Endothelial cell of umbilical vein (primary cell): ENCODE results near the gene SIAE. TPM values are rescaled to one million over a fixed set of nuclear protein-coding genes. Genes with fewer than 3 reads are reported as not detected.

Experiments
- BruUV-seq: library from RNA; stranded (reverse); fragments of 400-500 nt; replicated peaks from 2 replicates; lab custom pipeline; 2021; lab: Mats Ljungman, UMichigan
- CTCF ChIA-PET: fragments of 300-600, 350-600 bp; sonication (Branson Sonifier 250); formaldehyde crosslinking; loops from one replicate; lab custom pipeline; 2021; ENCODE audit warnings: antibody characterized with exemption, inconsistent platforms; lab: Charles Lee
- POLR2A ChIA-PET: fragments of 300-600, 350-600 bp; sonication (Branson Sonifier 250); formaldehyde crosslinking; loops from one replicate; lab custom pipeline; 2021; ENCODE audit warnings: antibody characterized with exemption, inconsistent platforms; lab: Charles Lee
- DNase-seq: peaks from one replicate; pipeline ENCODE4 v3.0.0-alpha.2; 2011; ENCODE audit warnings: low read depth, low spot score
- FAIRE-seq: peaks from 2 replicates; lab custom pipeline; 2011; peaks lifted over from hg19 to GRCh38; lab: Jason Lieb, UNC
- H2AFZ ChIP-seq: 2 replicates; pipeline ENCODE4 v1.6.0; 2012; ENCODE audit warnings: low read depth, low read length, control low read depth, inconsistent platforms
- H3K27ac ChIP-seq: 2 replicates; pipeline ENCODE4 v1.5.1; 2011; ENCODE audit warnings: low read depth, mild to moderate bottlenecking, control low read depth, low read length, moderate library complexity; ENCODE audit not compliant: insufficient read depth
- H3K27me3 ChIP-seq, 2 experiments: 2 replicates each; pipeline versions ENCODE4 v1.6.0 to v1.6.1; 2011; ENCODE audit warnings: low read length in 2 of 2, mixed read lengths in 1 of 2; ENCODE audit not compliant: control insufficient read depth in 2 of 2, insufficient read depth in 2 of 2
- H3K36me3 ChIP-seq, 2 experiments: 2 replicates in 1 of 2; 3 replicates in 1 of 2; pipeline ENCODE4 v1.5.1; 2011; ENCODE audit warnings: low read length in 2 of 2, mild to moderate bottlenecking in 1 of 2, moderate library complexity in 1 of 2; ENCODE audit not compliant: control insufficient read depth in 2 of 2, insufficient read depth in 2 of 2; ENCODE audit errors: extremely low read depth in 1 of 2
- H3K4me1 ChIP-seq: 3 replicates; pipeline ENCODE4 v1.5.1; 2011; ENCODE audit warnings: mild to moderate bottlenecking, low read length; ENCODE audit not compliant: control insufficient read depth, insufficient read depth; ENCODE audit errors: extremely low read depth
- H3K4me2 ChIP-seq: 2 replicates; pipeline ENCODE4 v1.6.1; 2011; ENCODE audit warnings: low read length, control low read depth, mixed read lengths; ENCODE audit not compliant: insufficient read depth
- H3K4me3 ChIP-seq, 3 experiments: fragments of 200-600 bp in 1 of 3; sonication (generic), shearing (Covaris generic) in 1 of 3; replicated peaks in 1 of 3; 2 replicates each; pipeline ENCODE4 v1.5.1; 2011 to 2016; ENCODE audit warnings: control low read depth in 3 of 3, low read length in 3 of 3, mild to moderate bottlenecking in 2 of 3, inconsistent platforms in 1 of 3, low read depth in 1 of 3, moderate library complexity in 1 of 3; ENCODE audit not compliant: insufficient read depth in 1 of 3
- H3K79me2 ChIP-seq: 2 replicates; pipeline ENCODE4 v1.6.0; 2012; ENCODE audit warnings: low read length, inconsistent platforms; ENCODE audit not compliant: control insufficient read depth, insufficient read depth
- H3K9ac ChIP-seq: replicated peaks from 2 replicates; pipeline ENCODE3; 2011; ENCODE audit warnings: low read length, control low read depth; ENCODE audit not compliant: insufficient read depth; ENCODE audit errors: extremely low read depth
- H3K9me1 ChIP-seq: replicated peaks from 3 replicates; pipeline ENCODE4 v1.6.0; 2011; ENCODE audit warnings: mild to moderate bottlenecking, low read length; ENCODE audit not compliant: control insufficient read depth, insufficient read depth; ENCODE audit errors: extremely low read depth
- H3K9me3 ChIP-seq: replicated peaks from 2 replicates; pipeline ENCODE4 v1.5.1; 2012; ENCODE audit warnings: low read length, inconsistent platforms; ENCODE audit not compliant: control insufficient read depth, insufficient read depth
- H4K20me1 ChIP-seq: replicated peaks from 2 replicates; pipeline ENCODE3; 2011; ENCODE audit warnings: mild to moderate bottlenecking, low read length; ENCODE audit not compliant: control insufficient read depth, insufficient read depth; ENCODE audit errors: extremely low read depth
- EZH2 ChIP-seq: IDR thresholded peaks from 2 replicates; pipeline ENCODE4 v1.6.1; 2012; ENCODE audit warnings: borderline replicate concordance, low read depth, mild to moderate bottlenecking, moderate library complexity, low read length, inconsistent platforms; ENCODE audit not compliant: severe bottlenecking
- FOS ChIP-seq: IDR thresholded peaks from 2 replicates; pipeline ENCODE4 v1.6.1; 2011; ENCODE audit warnings: mild to moderate bottlenecking, low read length, moderate library complexity, borderline replicate concordance; ENCODE audit not compliant: insufficient read depth
- GATA2 ChIP-seq: IDR thresholded peaks from 2 replicates; pipeline ENCODE4 v1.7.0; 2011; ENCODE audit warnings: low read depth, mild to moderate bottlenecking, moderate library complexity, mixed read lengths, low read length; ENCODE audit not compliant: insufficient read length, insufficient read depth
- JUN ChIP-seq: IDR thresholded peaks from 2 replicates; pipeline ENCODE4 v1.6.1; 2011; ENCODE audit warnings: borderline replicate concordance, low read depth; ENCODE audit not compliant: insufficient read length, insufficient read depth
- MYC ChIP-seq: IDR thresholded peaks from one replicate; pipeline ENCODE4 v1.6.1; 2011; ENCODE audit warnings: mild to moderate bottlenecking, low read depth, low read length
- POLR2A ChIP-seq: IDR thresholded peaks from 2 replicates; pipeline ENCODE4 v1.6.1; 2012; ENCODE audit warnings: low read depth, mild to moderate bottlenecking, control low read depth, low read length
- POLR2AphosphoS5 ChIP-seq: IDR thresholded peaks from 2 replicates; pipeline ENCODE4 v1.6.1; 2012; ENCODE audit warnings: low read depth, mild to moderate bottlenecking, control low read depth, low read length, moderate library complexity; ENCODE audit not compliant: insufficient read depth
- dilution Hi-C: fragments of 300-500 bp; cut with MboI; formaldehyde crosslinking; loops from one replicate; pipeline ENCODE4 v1.15.0; 2019; ENCODE audit warnings: low sequenced_read_pairs; ENCODE audit not compliant: extremely low pct_ligation_motif_present
- intact Hi-C: fragments of 100-400 bp; cut with micrococcal nuclease; formaldehyde crosslinking; loops from one replicate; pipeline ENCODE4 v1.10.0; 2022
- polyA plus RNA-seq, 4 experiments: library from polyadenylated mRNA; depleted of rRNA in 3 of 4; stranded (reverse) in 3 of 4; unstranded in 1 of 4; fragments of >200 nt; gene quantifications; 2 replicates each; pipeline versions ENCODE4 v1.2.1 to v1.2.3, GENCODE V29; 2011 to 2012; ENCODE audit warnings: missing spikeins in 1 of 4
- total RNA-seq: library from RNA; stranded (reverse); gene quantifications from 2 replicates; pipeline ENCODE4 v1.2.3, GENCODE V29; 2021
- TF ChIP-seq, protein P1 (sequence below), 2 donors: IDR thresholded peaks; 1 replicate in 1 of 2; 2 replicates in 1 of 2; pipeline ENCODE4 v1.5.1; 2011; ENCODE audit warnings: low read length in 2 of 2, mild to moderate bottlenecking in 2 of 2, moderate library complexity in 2 of 2, control low read depth in 1 of 2, inconsistent platforms in 1 of 2, low read depth in 1 of 2; ENCODE audit not compliant: insufficient read depth in 1 of 2; ENCODE audit errors: extremely low read depth in 1 of 2
- TF ChIP-seq, protein P2 (sequence below): IDR thresholded peaks from 2 replicates; pipeline ENCODE4 v1.6.1; 2011; ENCODE audit not compliant: insufficient read depth, insufficient read length

SIAE gene
- total and polyA plus RNA-seq, 2 donors (not counting 3 experiments of a cell fraction or from before 2014, with no cell fraction given): 16.9 to 23.9 TPM

DNA sequence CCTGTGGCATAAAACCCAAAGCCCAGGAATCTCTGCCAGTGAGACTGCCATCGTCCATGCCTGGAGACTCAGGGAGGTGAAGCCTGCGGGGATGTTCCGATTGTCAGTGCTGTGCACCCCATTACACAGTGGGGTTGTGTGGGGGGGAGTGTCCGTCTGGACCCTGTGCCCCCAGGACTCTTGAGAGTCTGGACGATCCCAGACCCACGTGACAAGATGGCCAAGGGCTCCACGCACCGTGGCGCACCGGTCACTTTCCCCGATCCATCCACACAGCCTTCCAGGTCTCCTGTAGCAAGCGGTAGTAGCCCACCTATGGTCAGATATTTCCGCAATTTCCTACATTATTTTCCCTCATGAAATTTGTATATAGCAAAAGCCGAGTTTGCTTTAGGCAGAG is 45.3 kb upstream of the SIAE start:
- Histone ChIP-seq H4K20me1 (no peaks in the 10 kb centered on the region), H3K27ac (no peak overlapping the region), H3K9me1 (no peaks in the 10 kb centered on the region), H3K79me2 (no peaks in the 10 kb centered on the region), H3K27me3 (no peaks in the 10 kb centered on the region), H2AFZ (no peak overlapping the region), H3K36me3 (no peaks in the 10 kb centered on the region), H3K9ac (no peak overlapping the region), H3K9me3 (no peaks in the 10 kb centered on the region), H3K4me3 (no peak overlapping the region), H3K4me1 (peaks cover 24% of the 10 kb centered on the region), H3K4me2 (peak overlapping the region; percentile 85)
- no TSS peak for BruUV-seq
- no peak for DNase-seq
- no peak for TF ChIP-seq FOS
- TF ChIP-seq JUN: no peak
- no peak for TF ChIP-seq GATA2
- TF ChIP-seq, protein P1, sequence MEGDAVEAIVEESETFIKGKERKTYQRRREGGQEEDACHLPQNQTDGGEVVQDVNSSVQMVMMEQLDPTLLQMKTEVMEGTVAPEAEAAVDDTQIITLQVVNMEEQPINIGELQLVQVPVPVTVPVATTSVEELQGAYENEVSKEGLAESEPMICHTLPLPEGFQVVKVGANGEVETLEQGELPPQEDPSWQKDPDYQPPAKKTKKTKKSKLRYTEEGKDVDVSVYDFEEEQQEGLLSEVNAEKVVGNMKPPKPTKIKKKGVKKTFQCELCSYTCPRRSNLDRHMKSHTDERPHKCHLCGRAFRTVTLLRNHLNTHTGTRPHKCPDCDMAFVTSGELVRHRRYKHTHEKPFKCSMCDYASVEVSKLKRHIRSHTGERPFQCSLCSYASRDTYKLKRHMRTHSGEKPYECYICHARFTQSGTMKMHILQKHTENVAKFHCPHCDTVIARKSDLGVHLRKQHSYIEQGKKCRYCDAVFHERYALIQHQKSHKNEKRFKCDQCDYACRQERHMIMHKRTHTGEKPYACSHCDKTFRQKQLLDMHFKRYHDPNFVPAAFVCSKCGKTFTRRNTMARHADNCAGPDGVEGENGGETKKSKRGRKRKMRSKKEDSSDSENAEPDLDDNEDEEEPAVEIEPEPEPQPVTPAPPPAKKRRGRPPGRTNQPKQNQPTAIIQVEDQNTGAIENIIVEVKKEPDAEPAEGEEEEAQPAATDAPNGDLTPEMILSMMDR (IDR thresholded peaks at IDR 0.05; ENCODE audit: extremely low read depth in 1 of 2, insufficient read depth in 1 of 2, low read depth in 1 of 2, low read length in 2 of 2): no peak
- no peak for TF ChIP-seq POLR2AphosphoS5
- no peak for TF ChIP-seq MYC
- no peak for TF ChIP-seq EZH2
- TF ChIP-seq, protein P2, sequence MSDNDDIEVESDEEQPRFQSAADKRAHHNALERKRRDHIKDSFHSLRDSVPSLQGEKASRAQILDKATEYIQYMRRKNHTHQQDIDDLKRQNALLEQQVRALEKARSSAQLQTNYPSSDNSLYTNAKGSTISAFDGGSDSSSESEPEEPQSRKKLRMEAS: no peak
- no peak for TF ChIP-seq POLR2A
- dilution Hi-C loops (no loop called here), intact Hi-C loops (loop anchor here (1.0 kb wide), 1 partner anchor 46 kb away; the partner anchor contains the start of genes SIAE and SPA17)
- POLR2A ChIA-PET: no interaction called here
- FAIRE-seq: no peak
- CTCF ChIA-PET: interaction anchor here (1.5 to 2.5 kb wide), 4 partner anchors 16 to 49 kb away, joined by 3 to 24 read pairs (median 10); partner anchors contain the start of gene NRGN
